A549 (cell line): ENCODE measurements around the gene UNC13C.

Experiments used
- CHD2 ChIP-seq: fragments of 150-350 bp; IDR thresholded peaks from 2 replicates; pipeline ENCODE4 v1.6.1; 2014; ENCODE audit warnings: low read length; ENCODE audit not compliant: partially characterized antibody
- CTCF ChIP-seq: fragments of >200 bp; sonication (Bioruptor Twin); formaldehyde crosslinking; IDR thresholded peaks from 3 replicates; pipeline ENCODE4 v1.5.1; 2016
- FOSL2 ChIP-seq, 2 experiments: fragments of 450-650 bp in 1 of 2; fragments of >200 bp in 1 of 2; sonication (Bioruptor Twin) in 1 of 2; formaldehyde crosslinking; IDR thresholded peaks; 2 replicates each; pipeline versions ENCODE4 v1.5.0 to v1.6.1; 2016 to 2020; ENCODE audit warnings: mild to moderate bottlenecking in 1 of 2, moderate library complexity in 1 of 2
- JUNB ChIP-seq: fragments of >200 bp; sonication (Bioruptor Twin); formaldehyde crosslinking; IDR thresholded peaks from 2 replicates; pipeline ENCODE4 v1.6.1; 2016
- KDM1A ChIP-seq: fragments of 200-600 bp; sonication (generic); IDR thresholded peaks from 2 replicates; pipeline ENCODE4 v1.6.1; 2016; ENCODE audit warnings: low read depth, mild to moderate bottlenecking
- POLR2A ChIP-seq: IDR thresholded peaks from 2 replicates; pipeline ENCODE4 v1.6.1; 2012; ENCODE audit warnings: mild to moderate bottlenecking, low read length
- REST ChIP-seq: fragments of 200-600 bp; sonication (generic); IDR thresholded peaks from 2 replicates; pipeline ENCODE4 v1.6.1; 2016; ENCODE audit warnings: antibody characterized with exemption, mild to moderate bottlenecking, moderate library complexity
- USF2 ChIP-seq: fragments of 450-650 bp; IDR thresholded peaks from 2 replicates; pipeline ENCODE4 v1.6.1; 2014; ENCODE audit warnings: antibody characterized with exemption

GRCh38 chr15:54277834-54278233, 299.6 kb downstream of the UNC13C start:
- no peak for TF ChIP-seq JUNB
- TF ChIP-seq USF2, result no peak
- no peak for TF ChIP-seq CTCF
- TF ChIP-seq POLR2A, result no peak
- TF ChIP-seq CHD2, result no peak
- TF ChIP-seq KDM1A, result no peak
- TF ChIP-seq REST, result no peak
- no peak for TF ChIP-seq FOSL2 (IDR thresholded peaks at IDR 0.05)
- no peak for TF ChIP-seq FOSL2 (CRISPR knock-in tag; IDR thresholded peaks at IDR 0.05)
